Measurements from ENCODE around the gene AFAP1L1.
A peak's percentile ranks its signal among the peaks of the same experiment; 100 is the strongest.

Gene AFAP1L1

DNA sequence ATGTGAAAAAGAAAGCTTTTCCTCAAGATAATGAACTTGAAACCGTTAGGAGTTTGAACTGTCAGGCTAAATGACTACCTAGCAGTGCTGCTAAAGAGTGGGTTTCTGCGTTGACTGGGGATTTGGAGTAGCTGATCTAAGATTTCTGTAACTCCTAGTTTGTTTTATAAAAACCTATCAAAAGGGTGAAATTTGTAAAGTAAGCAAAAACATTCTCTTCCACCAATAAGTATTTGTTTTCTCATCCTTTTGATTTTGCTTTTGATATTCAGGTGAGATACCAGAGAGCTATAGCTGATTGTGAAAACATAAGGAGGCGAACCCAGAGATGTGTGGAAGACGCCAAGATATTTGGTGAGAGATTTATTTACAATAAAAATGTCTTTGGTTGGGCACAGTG lies 77.7 kb downstream of the AFAP1L1 start:
- TF ChIP-seq, protein P1, sequence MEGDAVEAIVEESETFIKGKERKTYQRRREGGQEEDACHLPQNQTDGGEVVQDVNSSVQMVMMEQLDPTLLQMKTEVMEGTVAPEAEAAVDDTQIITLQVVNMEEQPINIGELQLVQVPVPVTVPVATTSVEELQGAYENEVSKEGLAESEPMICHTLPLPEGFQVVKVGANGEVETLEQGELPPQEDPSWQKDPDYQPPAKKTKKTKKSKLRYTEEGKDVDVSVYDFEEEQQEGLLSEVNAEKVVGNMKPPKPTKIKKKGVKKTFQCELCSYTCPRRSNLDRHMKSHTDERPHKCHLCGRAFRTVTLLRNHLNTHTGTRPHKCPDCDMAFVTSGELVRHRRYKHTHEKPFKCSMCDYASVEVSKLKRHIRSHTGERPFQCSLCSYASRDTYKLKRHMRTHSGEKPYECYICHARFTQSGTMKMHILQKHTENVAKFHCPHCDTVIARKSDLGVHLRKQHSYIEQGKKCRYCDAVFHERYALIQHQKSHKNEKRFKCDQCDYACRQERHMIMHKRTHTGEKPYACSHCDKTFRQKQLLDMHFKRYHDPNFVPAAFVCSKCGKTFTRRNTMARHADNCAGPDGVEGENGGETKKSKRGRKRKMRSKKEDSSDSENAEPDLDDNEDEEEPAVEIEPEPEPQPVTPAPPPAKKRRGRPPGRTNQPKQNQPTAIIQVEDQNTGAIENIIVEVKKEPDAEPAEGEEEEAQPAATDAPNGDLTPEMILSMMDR (IDR thresholded peaks at IDR 0.05; ENCODE audit: extremely low read depth, missing control alignments): no peak
- no peak for DNase-seq (ENCODE audit: low spot score)

DNA sequence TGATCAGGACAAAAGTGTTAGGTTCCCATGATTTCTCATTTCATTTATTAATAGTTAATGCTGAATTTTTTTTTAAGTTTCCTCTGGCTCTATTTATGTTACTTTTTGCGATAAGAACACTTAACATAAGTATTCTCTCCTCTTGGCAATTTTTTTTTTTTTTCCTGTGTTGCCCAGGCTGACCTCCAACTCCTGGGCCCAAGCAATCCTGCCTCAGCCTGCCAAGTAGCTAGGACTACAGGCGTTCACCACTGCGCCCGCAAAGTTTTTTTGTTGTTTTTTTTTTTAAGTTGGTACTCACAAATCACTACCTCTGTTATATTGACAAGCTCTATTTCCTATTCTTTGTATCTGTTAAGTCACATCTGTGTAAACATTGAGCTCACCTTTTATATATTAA lies 80.5 kb downstream of the AFAP1L1 start:
- TF ChIP-seq, protein P1 (IDR thresholded peaks at IDR 0.05; ENCODE audit: extremely low read depth, missing control alignments): no peak
- DNase-seq (ENCODE audit: low spot score): no peak

DNA sequence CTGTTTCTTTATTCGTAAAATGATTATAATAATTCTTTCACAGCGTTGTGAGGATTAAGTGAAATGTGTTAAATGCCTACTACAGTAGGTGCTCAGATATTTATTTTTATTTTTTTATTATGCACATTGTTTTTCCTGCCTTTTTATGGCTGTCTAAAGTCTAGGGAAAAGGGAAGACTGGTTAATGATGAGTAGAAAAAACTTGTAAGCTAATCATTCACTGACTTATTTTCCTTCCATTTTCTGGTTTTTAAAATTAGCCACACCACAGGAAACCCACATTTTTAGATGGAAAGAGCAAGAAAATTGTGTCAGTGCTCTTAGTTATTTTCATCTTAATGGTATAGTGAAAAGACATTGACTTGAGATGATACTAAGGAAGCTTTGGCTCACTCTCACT lies 82.3 kb downstream of the AFAP1L1 start:
- TF ChIP-seq, protein P1 (IDR thresholded peaks at IDR 0.05; ENCODE audit: extremely low read depth, missing control alignments): no peak
- no peak for DNase-seq (ENCODE audit: low spot score)

DNA sequence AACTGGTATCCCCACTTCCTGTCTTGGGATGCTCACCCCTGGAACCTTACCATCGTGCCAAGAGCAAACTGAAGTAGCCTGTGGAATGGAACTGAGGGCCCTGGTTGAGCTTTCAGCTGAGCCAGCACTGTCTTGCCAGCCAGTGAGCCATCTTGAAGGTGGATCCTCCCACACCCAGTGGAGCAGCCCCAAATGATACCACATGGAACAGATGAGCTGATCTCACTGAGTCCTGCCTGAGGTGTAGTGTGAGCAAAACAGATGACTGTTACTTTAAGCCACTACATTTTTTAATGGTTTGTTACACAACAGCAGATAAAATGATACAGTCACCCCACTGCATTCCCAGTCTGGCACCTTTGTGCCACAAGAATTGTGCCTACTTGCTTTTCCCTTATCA lies 84.0 kb downstream of the AFAP1L1 start:
- DNase-seq (ENCODE audit: low spot score): no peak
- TF ChIP-seq, protein P1 (IDR thresholded peaks at IDR 0.05; ENCODE audit: extremely low read depth, missing control alignments): no peak

DNA sequence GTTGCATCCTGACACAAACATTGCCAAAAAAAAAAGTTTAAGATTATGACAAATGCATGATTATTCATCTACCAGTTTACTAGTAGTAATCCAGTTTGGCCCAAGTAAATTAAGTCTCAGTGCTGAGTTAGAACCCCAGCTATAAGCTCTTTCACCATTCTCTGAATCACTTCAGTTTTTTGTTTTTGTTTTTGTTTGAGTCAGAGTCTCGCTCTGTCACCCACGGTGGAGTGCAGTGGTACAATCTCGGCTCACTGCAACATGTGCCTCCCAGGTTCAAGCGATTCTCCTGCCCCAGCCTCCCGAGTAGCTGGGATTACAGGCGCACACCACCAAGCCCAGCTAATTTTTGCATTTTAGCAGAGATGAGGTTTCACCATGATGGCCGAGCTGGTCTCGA lies 84.7 kb downstream of the AFAP1L1 start:
- DNase-seq (ENCODE audit: low spot score): no peak
- TF ChIP-seq, protein P1 (IDR thresholded peaks at IDR 0.05; ENCODE audit: extremely low read depth, missing control alignments): no peak

DNA sequence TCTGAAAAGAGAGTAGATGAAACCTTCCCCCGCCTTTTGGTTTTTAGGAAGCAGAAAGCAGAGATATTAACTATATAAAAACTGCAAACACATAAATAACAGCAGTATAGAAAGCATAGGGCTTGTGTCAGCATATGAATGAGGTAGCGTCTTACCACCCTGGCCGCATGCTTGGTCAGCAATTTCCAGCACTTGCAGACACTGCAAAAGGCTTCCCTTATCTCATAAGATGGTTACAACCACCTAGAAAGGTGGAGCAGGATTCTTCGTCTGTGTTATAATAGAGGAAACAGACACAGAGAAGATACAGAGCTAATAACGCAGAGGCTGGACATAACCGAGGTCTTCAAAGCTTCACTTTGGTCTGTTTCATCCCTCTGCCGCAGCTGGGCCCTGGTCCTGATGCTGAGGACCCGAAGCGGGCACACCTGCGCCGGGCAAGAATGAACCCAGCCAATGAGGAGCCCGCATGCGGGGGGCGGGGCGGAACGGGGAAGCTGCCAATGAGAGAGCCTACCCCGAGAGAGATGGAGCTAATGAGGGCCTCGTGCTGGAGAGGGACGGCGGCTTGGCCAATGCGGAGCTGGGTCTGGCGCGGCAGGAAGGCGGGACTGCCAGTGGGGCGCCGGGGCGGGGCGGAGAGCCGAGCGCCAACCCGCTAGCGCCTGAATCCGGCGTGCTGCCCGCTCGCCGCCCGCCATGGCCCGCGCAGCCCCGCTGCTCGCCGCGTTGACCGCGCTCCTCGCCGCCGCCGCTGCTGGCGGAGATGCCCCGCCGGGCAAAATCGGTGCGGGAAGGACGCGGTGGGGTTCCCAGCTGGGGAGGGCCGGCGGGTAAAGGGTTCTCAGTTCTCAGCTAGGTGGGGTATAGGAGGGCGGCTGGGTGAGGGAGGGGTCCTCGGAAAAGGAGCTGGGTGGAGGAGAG lies 86.0 kb downstream of the AFAP1L1 start, which contains the start of gene PCYOX1L:
PCYOX1L (plus strand) TSS at position 677 of the 924 bp plus-strand sequence; CDS start at position 700, 23 bp downstream.
- TF ChIP-seq, protein P1 (IDR thresholded peaks at IDR 0.05; ENCODE audit: extremely low read depth, missing control alignments): no peak
- DNase-seq (ENCODE audit: low spot score): peak; percentile 97

DNA sequence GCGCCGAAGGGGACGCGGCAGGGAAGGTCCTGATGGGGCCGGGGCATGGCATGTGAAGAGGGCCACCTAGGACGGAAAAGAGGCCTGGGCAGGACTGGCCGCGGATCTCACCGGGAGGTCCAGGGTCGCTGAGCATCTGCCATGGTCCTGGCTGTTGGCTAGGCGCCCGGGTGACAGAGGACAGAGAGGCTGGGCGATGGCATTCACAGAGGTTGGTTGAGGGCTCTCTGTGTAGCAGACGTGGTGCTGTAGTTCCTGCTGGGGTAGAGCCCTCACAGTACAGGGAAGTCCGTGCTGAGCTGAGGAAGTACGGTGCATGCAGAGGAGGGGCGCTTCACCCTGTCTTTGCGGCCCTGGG lies 86.6 kb downstream of the AFAP1L1 start:
- DNase-seq (ENCODE audit: low spot score): no peak
- TF ChIP-seq, protein P1 (IDR thresholded peaks at IDR 0.05; ENCODE audit: extremely low read depth, missing control alignments): no peak
